ENCODE results near the gene ADAMTS2. TPM values are rescaled to one million over a fixed set of nuclear protein-coding genes. Genes with fewer than 3 reads are reported as not detected.
A peak's percentile ranks its signal among the peaks of the same experiment; 100 is the strongest.

Gene ADAMTS2
- total and polyA plus RNA-seq, 12 donors, result 4.3 to 70.3 (median 22.4) TPM

DNA sequence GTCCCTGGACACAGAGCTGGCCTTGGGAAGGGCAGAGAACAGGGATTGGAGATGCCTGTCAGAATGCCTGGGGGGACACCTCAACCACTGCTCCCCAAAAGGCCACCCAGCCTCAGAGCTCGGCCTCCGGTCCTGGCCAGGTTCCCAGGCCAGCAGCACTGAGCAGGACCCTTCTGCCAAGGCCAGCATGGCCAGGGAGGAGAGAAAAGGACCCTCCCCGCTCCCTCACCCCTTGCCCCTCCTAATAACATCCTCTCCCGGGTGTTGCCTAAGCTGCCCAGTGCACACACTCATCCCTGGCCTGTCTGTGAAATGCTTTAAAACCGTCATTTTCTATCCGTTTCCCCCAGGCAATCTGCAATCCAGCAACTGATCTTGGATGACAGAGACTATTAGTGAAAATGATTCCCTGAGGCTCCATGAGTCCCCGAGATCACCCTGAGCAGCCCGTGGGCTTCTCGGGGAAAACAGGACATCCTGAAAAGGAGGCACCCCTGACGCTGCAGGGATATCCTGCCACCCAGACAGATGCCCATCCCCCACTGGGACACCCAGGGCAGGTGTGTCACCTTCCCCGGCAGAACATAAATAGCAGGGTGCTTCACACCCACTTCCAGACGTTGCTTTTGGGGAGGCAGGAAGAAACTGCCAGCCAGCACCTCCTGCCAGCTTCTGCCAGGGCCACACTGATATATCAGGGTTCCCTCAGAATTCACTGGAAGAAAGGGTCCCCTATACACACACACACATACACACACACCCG, 75.3 kb downstream of the ADAMTS2 start:
- WGBS, 4 donors, result 63 to 74% (median 65%) methylated on average over 7 to 13 of the region's 13 CpGs
- H3K27me3 ChIP-seq, result no peaks in the 10 kb centered on the region
- H3K27ac ChIP-seq, result peak overlapping the region in 3 of 5 donors; percentile 39 to 78 (median 71)
- H3K9me3 ChIP-seq (replicated peaks in 1 of 3), result no peaks in the 10 kb centered on the region
- DNase-seq, result peak in 5 of 7 donors; percentile 1 to 42 (median 9)
- TF ChIP-seq, protein P1, sequence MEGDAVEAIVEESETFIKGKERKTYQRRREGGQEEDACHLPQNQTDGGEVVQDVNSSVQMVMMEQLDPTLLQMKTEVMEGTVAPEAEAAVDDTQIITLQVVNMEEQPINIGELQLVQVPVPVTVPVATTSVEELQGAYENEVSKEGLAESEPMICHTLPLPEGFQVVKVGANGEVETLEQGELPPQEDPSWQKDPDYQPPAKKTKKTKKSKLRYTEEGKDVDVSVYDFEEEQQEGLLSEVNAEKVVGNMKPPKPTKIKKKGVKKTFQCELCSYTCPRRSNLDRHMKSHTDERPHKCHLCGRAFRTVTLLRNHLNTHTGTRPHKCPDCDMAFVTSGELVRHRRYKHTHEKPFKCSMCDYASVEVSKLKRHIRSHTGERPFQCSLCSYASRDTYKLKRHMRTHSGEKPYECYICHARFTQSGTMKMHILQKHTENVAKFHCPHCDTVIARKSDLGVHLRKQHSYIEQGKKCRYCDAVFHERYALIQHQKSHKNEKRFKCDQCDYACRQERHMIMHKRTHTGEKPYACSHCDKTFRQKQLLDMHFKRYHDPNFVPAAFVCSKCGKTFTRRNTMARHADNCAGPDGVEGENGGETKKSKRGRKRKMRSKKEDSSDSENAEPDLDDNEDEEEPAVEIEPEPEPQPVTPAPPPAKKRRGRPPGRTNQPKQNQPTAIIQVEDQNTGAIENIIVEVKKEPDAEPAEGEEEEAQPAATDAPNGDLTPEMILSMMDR (IDR thresholded peaks at IDR 0.05), result no peak
- TF ChIP-seq POLR2A (IDR thresholded peaks at IDR 0.05), result no peak
- intact Hi-C loops (cut with DNase I), result no loop called here
- no peak overlapping the region for H3K4me3 ChIP-seq
- no peaks in the 10 kb centered on the region for H3K36me3 ChIP-seq (replicated peaks in 1 of 2)
- H3K4me1 ChIP-seq (replicated peaks in 1 of 2), result peaks cover 0 to 18% of the 10 kb centered on the region in 2 donors

DNA sequence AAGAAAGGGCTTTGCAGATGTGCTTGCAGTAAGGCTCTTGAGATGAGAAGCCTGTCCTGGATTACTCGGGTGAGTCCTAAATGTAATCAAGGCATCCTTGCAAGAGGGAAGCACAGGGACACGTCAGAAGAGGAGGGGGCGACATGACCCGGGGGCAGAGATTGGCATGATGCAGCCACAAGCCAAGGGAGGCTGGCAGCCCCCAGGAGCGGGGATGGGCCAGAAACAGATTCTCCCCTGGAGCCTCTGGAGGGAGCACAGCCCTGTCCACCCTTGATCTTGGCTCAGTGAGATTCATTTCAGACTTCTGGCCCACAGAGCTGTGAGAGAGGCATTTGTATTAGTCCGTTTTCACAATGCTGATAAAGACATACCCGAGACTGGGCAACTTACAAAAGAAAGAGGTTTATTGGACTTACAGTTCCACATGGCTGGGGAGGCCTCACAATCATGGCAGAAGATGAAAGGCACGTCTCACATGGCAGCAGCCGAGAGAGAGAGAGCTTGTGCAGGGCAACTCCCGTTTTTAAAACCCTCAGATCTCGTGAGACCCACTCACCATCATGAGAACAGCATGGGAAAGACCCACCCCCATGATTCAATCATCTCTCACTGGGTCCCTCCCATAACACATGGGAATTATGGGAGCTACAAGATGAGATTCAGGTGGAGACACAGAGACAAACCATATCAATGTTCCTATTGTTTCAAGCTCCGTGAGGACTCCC, 76.1 kb downstream of the ADAMTS2 start:
- peak in 2 of 7 donors; percentile 15 to 18 for DNase-seq
- no peak overlapping the region for H3K4me3 ChIP-seq
- 84 to 86% (median 85%) methylated on average over 11 to 12 of the region's 12 CpGs for WGBS, 4 donors
- peak overlapping the region in 2 of 5 donors; percentile 71 to 78 for H3K27ac ChIP-seq
- H3K27me3 ChIP-seq, result no peaks in the 10 kb centered on the region
- H3K36me3 ChIP-seq (replicated peaks in 1 of 2), result no peaks in the 10 kb centered on the region
- peaks cover 0 to 19% of the 10 kb centered on the region in 2 donors for H3K4me1 ChIP-seq (replicated peaks in 1 of 2)
- intact Hi-C loops (cut with DNase I), result no loop called here
- no peaks in the 10 kb centered on the region for H3K9me3 ChIP-seq (replicated peaks in 1 of 3)
- TF ChIP-seq POLR2A (IDR thresholded peaks at IDR 0.05), result no peak
- TF ChIP-seq, protein P1 (IDR thresholded peaks at IDR 0.05), result no peak

DNA sequence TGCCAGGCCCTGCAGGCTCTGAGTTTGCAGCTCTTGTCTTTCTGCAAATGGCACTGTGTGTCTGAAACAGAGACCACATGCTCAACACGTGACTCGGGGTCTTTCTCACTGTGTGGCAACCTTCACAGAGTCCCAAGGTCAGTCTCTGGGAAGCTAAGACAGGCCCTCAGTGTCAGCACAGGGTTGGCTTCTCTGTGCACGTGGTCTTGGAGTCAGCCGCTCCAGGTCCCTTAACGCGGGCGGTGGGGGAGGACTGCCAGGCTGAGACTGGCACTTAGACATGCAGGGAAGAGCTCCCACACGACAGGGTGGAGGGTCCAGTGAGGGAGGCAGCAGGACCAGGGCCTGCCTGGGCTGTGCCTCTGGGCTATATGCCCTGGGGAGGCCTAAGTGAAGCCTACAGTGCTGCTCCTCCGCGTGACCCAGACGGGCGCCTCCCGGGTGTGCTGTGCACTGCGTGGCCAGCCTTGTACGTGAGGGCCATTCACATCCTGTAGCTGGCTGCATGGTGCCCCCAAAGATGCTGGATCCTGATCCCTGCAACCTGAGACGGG, 76.8 kb downstream of the ADAMTS2 start:
- H3K9me3 ChIP-seq (replicated peaks in 1 of 3), result no peaks in the 10 kb centered on the region
- peaks cover 0 to 19% of the 10 kb centered on the region in 2 donors for H3K4me1 ChIP-seq (replicated peaks in 1 of 2)
- H3K27ac ChIP-seq, result no peak overlapping the region
- H3K36me3 ChIP-seq (replicated peaks in 1 of 2), result no peaks in the 10 kb centered on the region
- peak in 4 of 7 donors; percentile 1 to 36 (median 12) for DNase-seq
- H3K27me3 ChIP-seq, result no peaks in the 10 kb centered on the region
- intact Hi-C loops (cut with DNase I), result no loop called here
- H3K4me3 ChIP-seq, result no peak overlapping the region
- TF ChIP-seq, protein P1 (IDR thresholded peaks at IDR 0.05), result no peak
- TF ChIP-seq POLR2A (IDR thresholded peaks at IDR 0.05), result no peak
- WGBS, 4 donors, result 65 to 86% (median 85%) methylated on average over 4 to 16 of the region's 16 CpGs; no CpG with 5 or more reads in 1 of the 4 donors

DNA sequence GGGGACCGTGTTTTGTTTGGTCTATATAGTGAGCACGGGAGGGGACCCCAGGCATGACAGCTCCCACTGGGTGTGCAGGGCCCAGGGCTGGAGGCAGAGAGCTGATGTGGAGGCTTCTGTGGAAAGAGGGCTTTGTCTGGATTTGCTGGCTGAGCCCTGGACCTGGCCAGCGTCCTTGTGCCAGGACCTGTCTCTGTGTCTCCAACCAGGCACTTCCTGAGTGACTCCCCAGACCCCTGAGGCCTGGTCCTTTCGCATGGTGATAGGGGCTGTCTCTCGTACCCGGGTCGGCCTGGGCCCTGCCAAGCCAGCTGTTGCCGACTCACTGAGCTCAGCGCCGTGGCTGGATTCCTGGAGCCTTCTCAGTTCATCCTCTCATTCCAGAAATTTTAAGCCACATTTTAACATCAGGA, 77.6 kb downstream of the ADAMTS2 start:
- no peak overlapping the region for H3K4me3 ChIP-seq
- peaks cover 0 to 19% of the 10 kb centered on the region in 2 donors for H3K4me1 ChIP-seq (replicated peaks in 1 of 2)
- H3K9me3 ChIP-seq (replicated peaks in 1 of 3), result no peaks in the 10 kb centered on the region
- TF ChIP-seq, protein P1 (IDR thresholded peaks at IDR 0.05), result no peak
- no peak for TF ChIP-seq POLR2A (IDR thresholded peaks at IDR 0.05)
- H3K27ac ChIP-seq, result peak overlapping the region in 1 of 5 donors; percentile 89
- no peaks in the 10 kb centered on the region for H3K36me3 ChIP-seq (replicated peaks in 1 of 2)
- no peaks in the 10 kb centered on the region for H3K27me3 ChIP-seq
- peak in 4 of 7 donors; percentile 1 to 34 (median 4) for DNase-seq
- WGBS, 4 donors, result 69 to 80% (median 75%) methylated on average over 8 to 10 of the region's 10 CpGs
- intact Hi-C loops (cut with DNase I), result no loop called here
